HepG2 (cell line): ENCODE data around the gene SNUPN. TPM values are rescaled to one million over a fixed set of nuclear protein-coding genes. Genes with fewer than 3 reads are reported as not detected.
A peak's percentile ranks its signal among the peaks of the same experiment; 100 is the strongest.

ENCODE experiments used
- CBFB ChIP-seq: sonication (generic); formaldehyde crosslinking; IDR thresholded peaks from 2 replicates; pipeline ENCODE4 v1.4.0; 2020; ENCODE audit warnings: missing genetic modification reagents
- DR1 ChIP-seq: sonication (generic); formaldehyde crosslinking; IDR thresholded peaks from 2 replicates; pipeline ENCODE4 v1.8.0; 2021; ENCODE audit warnings: mild to moderate bottlenecking, missing genetic modification reagents, inconsistent platforms
- HDAC6 ChIP-seq: fragments of 200-600 bp; sonication (generic); IDR thresholded peaks from 2 replicates; pipeline ENCODE4 v1.7.0; 2017; ENCODE audit warnings: mild to moderate bottlenecking, antibody characterized with exemption, low read length, low read depth
- MYC ChIP-seq: sonication (generic); formaldehyde crosslinking; IDR thresholded peaks from 2 replicates; pipeline ENCODE4 v1.9.0; 2021; ENCODE audit warnings: missing genetic modification reagents, borderline replicate concordance
- MYNN ChIP-seq: sonication (generic); formaldehyde crosslinking; IDR thresholded peaks from 2 replicates; pipeline ENCODE4 v1.4.0; 2020; ENCODE audit warnings: mild to moderate bottlenecking, low read depth, missing genetic modification reagents
- RXRA ChIP-seq: sonication (generic); formaldehyde crosslinking; IDR thresholded peaks from 2 replicates; pipeline ENCODE4 v1.5.1; 2020; ENCODE audit warnings: missing genetic modification reagents
- TAF1 ChIP-seq: sonication (generic); formaldehyde crosslinking; IDR thresholded peaks from 2 replicates; pipeline ENCODE4 v1.4.0; 2020; ENCODE audit warnings: missing genetic modification reagents
- ZNF10 ChIP-seq: sonication (generic); formaldehyde crosslinking; IDR thresholded peaks from 2 replicates; pipeline ENCODE4 v1.4.0; 2020; ENCODE audit warnings: mild to moderate bottlenecking, low read depth, missing genetic modification reagents, borderline replicate concordance
- ZNF234 ChIP-seq: sonication (generic); formaldehyde crosslinking; conservative IDR thresholded peaks from 2 replicates; pipeline ENCODE4 v1.5.1; 2020; ENCODE audit warnings: mild to moderate bottlenecking, missing genetic modification reagents
- ZNF256 ChIP-seq: sonication (generic); formaldehyde crosslinking; conservative IDR thresholded peaks from 2 replicates; pipeline ENCODE4 v1.4.0; 2020; ENCODE audit warnings: missing genetic modification reagents
- ZNF30 ChIP-seq: sonication (generic); formaldehyde crosslinking; IDR thresholded peaks from 2 replicates; pipeline ENCODE4 v1.5.0; 2020; ENCODE audit warnings: mild to moderate bottlenecking, missing genetic modification reagents
- ZNF746 ChIP-seq: sonication (generic); formaldehyde crosslinking; IDR thresholded peaks from 2 replicates; pipeline ENCODE4 v1.8.0; 2022; ENCODE audit warnings: mild to moderate bottlenecking, missing genetic modification reagents
- ZSCAN12 ChIP-seq: sonication (generic); formaldehyde crosslinking; IDR thresholded peaks from 2 replicates; pipeline ENCODE4 v1.9.0; 2021; ENCODE audit warnings: mild to moderate bottlenecking, missing genetic modification reagents
- polyA plus RNA-seq, 8 experiments: library from polyadenylated mRNA; depleted of rRNA in 3 of 8; stranded (reverse) in 7 of 8; unstranded in 1 of 8; fragments of >200 nt; fragmentation: Illumina TruSeq in 4 of 8; extraction: Trizol in 4 of 8; gene quantifications; 2 replicates each; pipeline versions ENCODE4 v1.2.1 to v1.2.3, GENCODE V29; 2011 to 2016; ENCODE audit warnings: low read depth in 4 of 8, missing spikeins in 1 of 8, mixed read lengths in 1 of 8; ENCODE audit not compliant: insufficient read depth in 1 of 8
- total RNA-seq, 5 experiments: library from RNA; depleted of rRNA; stranded (reverse); fragments of >200 nt; fragmentation: Illumina TruSeq; extraction: Trizol; gene quantifications; 2 replicates each; pipeline ENCODE4 v1.2.3, GENCODE V29; 2016; ENCODE audit warnings: low read depth in 1 of 5
- TF ChIP-seq, protein P1 (sequence below): sonication (generic); formaldehyde crosslinking; IDR thresholded peaks from 2 replicates; pipeline ENCODE4 v1.5.0; 2020; ENCODE audit warnings: missing genetic modification reagents
- TF ChIP-seq, protein P2 (sequence below): sonication (generic); formaldehyde crosslinking; IDR thresholded peaks from 2 replicates; pipeline ENCODE4 v1.4.0; 2020; ENCODE audit warnings: mild to moderate bottlenecking, missing genetic modification reagents, borderline replicate concordance
- TF ChIP-seq, protein P3 (sequence below): sonication (generic); formaldehyde crosslinking; conservative IDR thresholded peaks from 2 replicates; pipeline ENCODE4 v1.4.0; 2020; ENCODE audit warnings: missing genetic modification reagents

SNUPN gene
- total and polyA plus RNA-seq, 2 of the 13 experiments (the other 11 are each of a cell fraction or from before 2014, with no cell fraction given) = 9.0 to 16.4 TPM

DNA sequence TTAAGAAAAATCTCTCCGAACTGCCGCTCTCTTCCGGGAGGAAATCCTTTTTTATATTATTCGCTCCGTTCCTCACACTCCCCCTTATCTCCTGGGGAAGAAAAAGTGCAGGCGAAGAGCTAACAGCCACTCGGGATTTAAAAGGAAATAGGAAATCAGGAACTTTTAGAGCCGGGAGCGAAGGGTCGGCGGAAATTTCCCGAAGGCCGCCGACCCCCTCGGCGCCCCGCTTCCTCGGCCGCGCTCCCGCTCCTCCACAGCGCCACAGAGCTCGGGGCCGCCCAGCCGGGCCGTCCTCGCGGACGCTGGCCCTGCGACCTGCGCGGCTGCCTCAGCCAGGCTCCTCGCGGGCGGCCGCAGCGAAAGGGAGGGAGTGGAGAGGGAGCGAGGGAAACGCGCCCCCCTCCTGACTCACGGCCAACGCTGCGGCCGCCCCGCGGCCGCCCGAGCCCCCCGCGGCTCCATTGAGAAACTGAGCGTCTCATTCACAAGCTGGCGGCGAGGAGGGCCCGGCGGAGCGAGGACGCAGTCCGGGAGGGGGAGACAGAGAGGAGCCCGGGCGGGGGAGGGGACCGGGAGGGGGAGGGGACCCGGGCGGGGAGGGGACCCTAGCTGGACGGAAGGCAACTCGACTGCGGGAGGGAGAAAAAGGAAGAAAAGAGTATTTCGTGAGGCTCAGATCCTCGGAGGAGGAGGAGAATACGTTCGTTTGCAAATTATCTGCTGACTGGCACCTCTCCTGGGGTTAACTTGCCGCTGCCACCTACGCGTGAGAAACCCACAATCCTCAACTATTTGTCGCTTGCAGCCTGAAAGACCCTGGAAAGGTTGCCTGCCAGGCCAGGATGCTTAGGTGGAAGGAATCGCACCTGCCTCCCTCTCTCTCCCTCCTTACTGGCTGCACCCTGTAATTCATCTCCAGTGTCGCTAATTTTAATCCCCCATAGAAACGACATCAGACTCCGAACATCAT lies 46.3 kb downstream of the SNUPN start, which contains the start of gene PTPN9 (continued):
- TF ChIP-seq ZNF256 = no peak
- 0 out of 2 replicates have a peak, but pooled peaks have one; percentile 24 for TF ChIP-seq ZSCAN12 (CRISPR knock-in tag)
- TF ChIP-seq ZNF30 (CRISPR knock-in tag) = no peak
- TF ChIP-seq ZNF234 (CRISPR knock-in tag) = no peak
- no peak for TF ChIP-seq RXRA (CRISPR knock-in tag)
- no peak for TF ChIP-seq CBFB (CRISPR knock-in tag)
- TF ChIP-seq, protein P1, sequence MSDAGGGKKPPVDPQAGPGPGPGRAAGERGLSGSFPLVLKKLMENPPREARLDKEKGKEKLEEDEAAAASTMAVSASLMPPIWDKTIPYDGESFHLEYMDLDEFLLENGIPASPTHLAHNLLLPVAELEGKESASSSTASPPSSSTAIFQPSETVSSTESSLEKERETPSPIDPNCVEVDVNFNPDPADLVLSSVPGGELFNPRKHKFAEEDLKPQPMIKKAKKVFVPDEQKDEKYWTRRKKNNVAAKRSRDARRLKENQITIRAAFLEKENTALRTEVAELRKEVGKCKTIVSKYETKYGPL (CRISPR knock-in tag) = no peak
- TF ChIP-seq, protein P2, sequence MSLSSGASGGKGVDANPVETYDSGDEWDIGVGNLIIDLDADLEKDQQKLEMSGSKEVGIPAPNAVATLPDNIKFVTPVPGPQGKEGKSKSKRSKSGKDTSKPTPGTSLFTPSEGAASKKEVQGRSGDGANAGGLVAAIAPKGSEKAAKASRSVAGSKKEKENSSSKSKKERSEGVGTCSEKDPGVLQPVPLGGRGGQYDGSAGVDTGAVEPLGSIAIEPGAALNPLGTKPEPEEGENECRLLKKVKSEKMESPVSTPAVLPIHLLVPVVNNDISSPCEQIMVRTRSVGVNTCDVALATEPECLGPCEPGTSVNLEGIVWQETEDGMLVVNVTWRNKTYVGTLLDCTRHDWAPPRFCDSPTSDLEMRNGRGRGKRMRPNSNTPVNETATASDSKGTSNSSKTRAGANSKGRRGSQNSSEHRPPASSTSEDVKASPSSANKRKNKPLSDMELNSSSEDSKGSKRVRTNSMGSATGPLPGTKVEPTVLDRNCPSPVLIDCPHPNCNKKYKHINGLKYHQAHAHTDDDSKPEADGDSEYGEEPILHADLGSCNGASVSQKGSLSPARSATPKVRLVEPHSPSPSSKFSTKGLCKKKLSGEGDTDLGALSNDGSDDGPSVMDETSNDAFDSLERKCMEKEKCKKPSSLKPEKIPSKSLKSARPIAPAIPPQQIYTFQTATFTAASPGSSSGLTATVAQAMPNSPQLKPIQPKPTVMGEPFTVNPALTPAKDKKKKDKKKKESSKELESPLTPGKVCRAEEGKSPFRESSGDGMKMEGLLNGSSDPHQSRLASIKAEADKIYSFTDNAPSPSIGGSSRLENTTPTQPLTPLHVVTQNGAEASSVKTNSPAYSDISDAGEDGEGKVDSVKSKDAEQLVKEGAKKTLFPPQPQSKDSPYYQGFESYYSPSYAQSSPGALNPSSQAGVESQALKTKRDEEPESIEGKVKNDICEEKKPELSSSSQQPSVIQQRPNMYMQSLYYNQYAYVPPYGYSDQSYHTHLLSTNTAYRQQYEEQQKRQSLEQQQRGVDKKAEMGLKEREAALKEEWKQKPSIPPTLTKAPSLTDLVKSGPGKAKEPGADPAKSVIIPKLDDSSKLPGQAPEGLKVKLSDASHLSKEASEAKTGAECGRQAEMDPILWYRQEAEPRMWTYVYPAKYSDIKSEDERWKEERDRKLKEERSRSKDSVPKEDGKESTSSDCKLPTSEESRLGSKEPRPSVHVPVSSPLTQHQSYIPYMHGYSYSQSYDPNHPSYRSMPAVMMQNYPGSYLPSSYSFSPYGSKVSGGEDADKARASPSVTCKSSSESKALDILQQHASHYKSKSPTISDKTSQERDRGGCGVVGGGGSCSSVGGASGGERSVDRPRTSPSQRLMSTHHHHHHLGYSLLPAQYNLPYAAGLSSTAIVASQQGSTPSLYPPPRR = no peak
- peak; percentile 60 for TF ChIP-seq TAF1
- no peak for TF ChIP-seq ZNF10 (CRISPR knock-in tag)
- TF ChIP-seq, protein P3, sequence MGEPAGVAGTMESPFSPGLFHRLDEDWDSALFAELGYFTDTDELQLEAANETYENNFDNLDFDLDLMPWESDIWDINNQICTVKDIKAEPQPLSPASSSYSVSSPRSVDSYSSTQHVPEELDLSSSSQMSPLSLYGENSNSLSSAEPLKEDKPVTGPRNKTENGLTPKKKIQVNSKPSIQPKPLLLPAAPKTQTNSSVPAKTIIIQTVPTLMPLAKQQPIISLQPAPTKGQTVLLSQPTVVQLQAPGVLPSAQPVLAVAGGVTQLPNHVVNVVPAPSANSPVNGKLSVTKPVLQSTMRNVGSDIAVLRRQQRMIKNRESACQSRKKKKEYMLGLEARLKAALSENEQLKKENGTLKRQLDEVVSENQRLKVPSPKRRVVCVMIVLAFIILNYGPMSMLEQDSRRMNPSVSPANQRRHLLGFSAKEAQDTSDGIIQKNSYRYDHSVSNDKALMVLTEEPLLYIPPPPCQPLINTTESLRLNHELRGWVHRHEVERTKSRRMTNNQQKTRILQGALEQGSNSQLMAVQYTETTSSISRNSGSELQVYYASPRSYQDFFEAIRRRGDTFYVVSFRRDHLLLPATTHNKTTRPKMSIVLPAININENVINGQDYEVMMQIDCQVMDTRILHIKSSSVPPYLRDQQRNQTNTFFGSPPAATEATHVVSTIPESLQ (CRISPR knock-in tag) = no peak
- TF ChIP-seq HDAC6 = no peak
- no peak for TF ChIP-seq MYNN (CRISPR knock-in tag)
- TF ChIP-seq MYC (CRISPR knock-in tag) = no peak
- peak; percentile 47 for TF ChIP-seq ZNF746 (CRISPR knock-in tag)
- TF ChIP-seq DR1 = no peak
